ENCODE results near the gene MDN1.

GRCh38 chr6:89611666-89612065, 207.9 kb downstream of the MDN1 start:
- no peak for TF ChIP-seq ETV6 (CRISPR knock-in tag; conservative IDR thresholded peaks at IDR 0.05)
- TF ChIP-seq PHF21A (CRISPR knock-in tag; IDR thresholded peaks at IDR 0.05): no peak
- TF ChIP-seq ZNF883 (CRISPR knock-in tag; IDR thresholded peaks at IDR 0.05; ENCODE audit: not compliant biosample characterization): no peak
- no peak for TF ChIP-seq NFKB2 (CRISPR knock-in tag; IDR thresholded peaks at IDR 0.05; ENCODE audit: borderline replicate concordance)
- TF ChIP-seq ARHGAP35 (CRISPR knock-in tag; IDR thresholded peaks at IDR 0.05; ENCODE audit: borderline replicate concordance): no peak
- no peak for TF ChIP-seq ZNF788 (CRISPR knock-in tag; IDR thresholded peaks at IDR 0.05; ENCODE audit: borderline replicate concordance)
- TF ChIP-seq ZSCAN21 (CRISPR knock-in tag; IDR thresholded peaks at IDR 0.05; ENCODE audit: borderline replicate concordance): no peak
- no peak for TF ChIP-seq U2AF2 (IDR thresholded peaks at IDR 0.05; ENCODE audit: low read depth, low read length)

Data from HepG2 (cell line).